ENCODE measurements around the gene SLC13A5.
"Not testable (repeated sequence)": the region's sequence is repeated elsewhere in the genome, so short reads cannot be mapped to it uniquely, and the experiment has no call there.

The SLC13A5 gene

DNA sequence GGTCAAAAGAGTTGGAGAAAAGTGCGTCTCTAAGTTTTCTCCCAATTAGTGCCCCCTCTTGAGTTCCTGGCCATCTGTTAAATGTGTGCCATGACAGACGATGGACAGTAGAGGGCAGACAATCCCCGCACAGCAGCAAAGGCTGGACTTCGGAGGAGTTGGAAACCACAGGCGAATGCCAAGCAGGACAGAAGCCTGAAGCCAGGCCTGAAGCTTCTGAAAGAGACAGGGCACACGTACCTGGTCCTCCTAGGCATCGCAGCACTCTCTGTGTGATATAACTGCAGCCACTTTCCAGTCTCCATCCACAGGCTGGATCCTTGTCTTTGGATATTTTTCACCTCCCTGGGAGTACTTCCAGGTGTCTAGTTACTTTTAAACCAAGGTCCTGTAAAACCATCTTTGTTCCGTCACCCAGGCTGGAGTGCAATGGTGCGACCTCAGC lies 47.1 kb downstream of the SLC13A5 start:
- TF ChIP-seq, protein P1, sequence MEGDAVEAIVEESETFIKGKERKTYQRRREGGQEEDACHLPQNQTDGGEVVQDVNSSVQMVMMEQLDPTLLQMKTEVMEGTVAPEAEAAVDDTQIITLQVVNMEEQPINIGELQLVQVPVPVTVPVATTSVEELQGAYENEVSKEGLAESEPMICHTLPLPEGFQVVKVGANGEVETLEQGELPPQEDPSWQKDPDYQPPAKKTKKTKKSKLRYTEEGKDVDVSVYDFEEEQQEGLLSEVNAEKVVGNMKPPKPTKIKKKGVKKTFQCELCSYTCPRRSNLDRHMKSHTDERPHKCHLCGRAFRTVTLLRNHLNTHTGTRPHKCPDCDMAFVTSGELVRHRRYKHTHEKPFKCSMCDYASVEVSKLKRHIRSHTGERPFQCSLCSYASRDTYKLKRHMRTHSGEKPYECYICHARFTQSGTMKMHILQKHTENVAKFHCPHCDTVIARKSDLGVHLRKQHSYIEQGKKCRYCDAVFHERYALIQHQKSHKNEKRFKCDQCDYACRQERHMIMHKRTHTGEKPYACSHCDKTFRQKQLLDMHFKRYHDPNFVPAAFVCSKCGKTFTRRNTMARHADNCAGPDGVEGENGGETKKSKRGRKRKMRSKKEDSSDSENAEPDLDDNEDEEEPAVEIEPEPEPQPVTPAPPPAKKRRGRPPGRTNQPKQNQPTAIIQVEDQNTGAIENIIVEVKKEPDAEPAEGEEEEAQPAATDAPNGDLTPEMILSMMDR (IDR thresholded peaks at IDR 0.05; ENCODE audit: low read depth, low read length), result peak; percentile 72
- TF ChIP-seq, protein P2, sequence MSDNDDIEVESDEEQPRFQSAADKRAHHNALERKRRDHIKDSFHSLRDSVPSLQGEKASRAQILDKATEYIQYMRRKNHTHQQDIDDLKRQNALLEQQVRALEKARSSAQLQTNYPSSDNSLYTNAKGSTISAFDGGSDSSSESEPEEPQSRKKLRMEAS (IDR thresholded peaks at IDR 0.05; ENCODE audit: low read depth, low read length), result no peak
- TF ChIP-seq POLR2A (IDR thresholded peaks at IDR 0.05; ENCODE audit: extremely low read depth, insufficient read length) (no peak), MYC (IDR thresholded peaks at IDR 0.05; ENCODE audit: low read depth, low read length) (no peak)
- H3K4me3 ChIP-seq (ENCODE audit: low read depth, low read length), result no peak overlapping the region
- peak; percentile 82 for DNase-seq (ENCODE audit: low read depth)

DNA sequence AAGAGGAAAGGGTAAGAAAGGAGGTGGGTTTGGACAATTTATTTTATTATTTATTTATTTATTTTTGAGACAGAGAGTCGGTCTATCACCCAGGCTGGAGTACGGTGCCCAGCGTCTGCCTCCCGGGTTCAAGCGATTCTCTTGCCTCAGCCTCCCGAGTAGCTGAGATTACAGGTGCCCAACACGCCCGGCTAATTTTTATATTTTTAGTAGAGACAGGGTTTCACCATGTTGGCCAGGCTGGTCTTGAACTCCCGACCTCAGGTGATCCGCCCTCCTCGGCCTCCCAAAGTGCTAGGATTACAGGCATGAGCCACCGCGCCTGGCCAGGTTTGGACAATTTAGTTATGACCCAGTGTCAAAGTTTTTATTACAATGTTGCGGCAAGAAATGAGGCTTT lies 50.0 kb downstream of the SLC13A5 start:
- DNase-seq (ENCODE audit: low read depth); H3K4me3 ChIP-seq (ENCODE audit: low read depth, low read length): not testable (repeated sequence)

DNA sequence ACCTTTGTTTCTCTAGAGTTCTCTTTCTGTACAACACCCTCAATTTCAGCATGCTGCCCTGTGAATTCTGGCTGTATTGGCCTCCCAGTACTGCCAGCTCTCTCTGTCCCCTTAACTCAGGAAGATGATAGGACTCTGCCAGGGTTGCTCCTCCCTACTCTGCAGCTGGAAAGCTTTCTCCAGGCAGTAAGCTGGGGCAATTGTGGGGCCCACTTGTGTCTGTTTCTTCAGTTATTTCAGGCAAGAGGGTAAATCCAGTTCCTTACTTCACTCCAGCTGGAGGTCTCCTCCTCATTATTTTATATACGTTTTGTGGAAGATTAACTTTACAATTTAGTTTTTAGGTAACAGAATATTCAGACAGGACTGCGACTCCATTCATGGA lies 51.7 kb downstream of the SLC13A5 start:
- H3K4me3 ChIP-seq (ENCODE audit: low read depth, low read length), result peak overlapping the region; percentile 32
- DNase-seq (ENCODE audit: low read depth), result peak; percentile 64
- TF ChIP-seq MYC (IDR thresholded peaks at IDR 0.05; ENCODE audit: low read depth, low read length) (no peak), POLR2A (IDR thresholded peaks at IDR 0.05; ENCODE audit: extremely low read depth, insufficient read length) (no peak)
- TF ChIP-seq, protein P1 (IDR thresholded peaks at IDR 0.05; ENCODE audit: low read depth, low read length), result no peak
- TF ChIP-seq, protein P2 (IDR thresholded peaks at IDR 0.05; ENCODE audit: low read depth, low read length), result no peak

DNA sequence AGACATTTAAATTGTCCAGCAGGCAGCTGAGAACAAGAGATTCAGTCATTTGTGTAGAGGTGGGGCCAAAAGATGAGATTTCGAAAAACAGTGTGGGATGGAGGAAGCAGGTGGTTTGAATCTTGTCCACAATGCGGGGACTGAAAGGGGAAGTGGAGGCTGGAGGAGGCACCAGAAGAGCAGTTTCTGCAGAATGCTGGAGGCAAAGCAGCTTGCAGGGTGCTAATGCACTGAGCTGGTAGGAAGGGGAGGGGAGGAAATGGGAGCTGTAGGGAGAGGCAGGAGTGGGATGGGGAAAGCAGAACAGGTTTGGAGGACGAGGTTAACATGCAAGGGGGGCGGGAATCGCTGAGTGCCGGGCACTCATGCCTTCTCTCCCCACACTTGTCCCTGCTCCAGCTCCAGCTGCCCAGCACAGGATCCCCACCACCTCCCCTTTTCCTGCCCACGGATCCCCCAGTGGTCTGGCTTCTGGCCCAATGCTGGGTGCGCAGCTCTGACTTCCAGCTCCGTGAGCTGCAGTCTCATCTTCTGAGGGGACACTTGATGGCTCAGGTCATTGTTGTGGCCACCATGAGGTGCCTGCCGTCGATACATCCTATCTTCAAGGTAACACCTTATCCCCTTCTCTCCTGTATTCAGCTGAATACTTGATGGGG lies 52.2 kb downstream of the SLC13A5 start:
- no peak for TF ChIP-seq POLR2A (IDR thresholded peaks at IDR 0.05; ENCODE audit: extremely low read depth, insufficient read length)
- TF ChIP-seq, protein P2 (IDR thresholded peaks at IDR 0.05; ENCODE audit: low read depth, low read length), result no peak
- TF ChIP-seq, protein P1 (IDR thresholded peaks at IDR 0.05; ENCODE audit: low read depth, low read length), result no peak
- no peak for TF ChIP-seq MYC (IDR thresholded peaks at IDR 0.05; ENCODE audit: low read depth, low read length)
- H3K4me3 ChIP-seq (ENCODE audit: low read depth, low read length), result peak overlapping the region; percentile 32
- peak; percentile 85 for DNase-seq (ENCODE audit: low read depth)

DNA sequence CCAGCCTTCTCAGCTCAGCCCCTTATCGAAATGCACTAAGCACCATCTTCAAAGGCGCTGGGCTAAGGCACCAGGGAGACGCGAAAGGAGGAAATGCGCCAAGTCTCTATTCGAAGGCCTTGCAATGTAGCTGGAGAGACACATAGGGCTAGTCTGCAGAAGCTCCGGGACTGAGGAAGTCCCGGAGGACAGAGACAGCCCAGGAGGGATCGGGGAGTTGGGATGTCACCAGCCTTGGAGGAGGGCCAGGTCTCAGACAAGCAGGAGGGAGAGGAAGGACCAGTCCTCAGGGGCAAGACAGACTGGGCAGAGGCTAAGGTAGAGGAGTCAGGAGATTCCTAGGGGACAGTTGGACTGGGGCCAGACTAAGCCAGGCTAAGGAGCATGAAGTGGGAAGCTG lies 53.1 kb downstream of the SLC13A5 start:
- H3K4me3 ChIP-seq (ENCODE audit: low read depth, low read length), result no peak overlapping the region
- TF ChIP-seq MYC (IDR thresholded peaks at IDR 0.05; ENCODE audit: low read depth, low read length) (no peak), POLR2A (IDR thresholded peaks at IDR 0.05; ENCODE audit: extremely low read depth, insufficient read length) (no peak)
- TF ChIP-seq, protein P1 (IDR thresholded peaks at IDR 0.05; ENCODE audit: low read depth, low read length), result no peak
- TF ChIP-seq, protein P2 (IDR thresholded peaks at IDR 0.05; ENCODE audit: low read depth, low read length), result no peak
- peak; percentile 67 for DNase-seq (ENCODE audit: low read depth)

DNA sequence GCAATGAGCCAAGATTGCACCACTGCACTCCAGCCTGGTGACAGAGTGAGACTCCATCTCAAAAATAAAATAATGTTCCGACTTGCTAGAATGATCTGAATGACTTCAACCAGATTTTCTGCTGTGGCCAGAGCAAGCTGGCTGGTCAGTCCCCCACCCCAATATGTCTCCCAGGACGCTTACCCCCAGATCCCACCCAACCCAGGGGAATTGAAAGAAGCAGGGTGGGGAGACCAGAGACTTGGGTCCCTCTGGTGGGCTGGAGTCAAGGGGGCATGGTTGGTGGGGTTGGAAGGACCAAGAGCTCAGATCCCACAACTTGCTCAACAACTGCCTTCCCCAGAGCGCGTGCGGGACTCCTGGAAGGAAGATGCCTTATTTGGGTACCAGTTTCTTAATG lies 54.8 kb downstream of the SLC13A5 start:
- H3K4me3 ChIP-seq (ENCODE audit: low read depth, low read length); DNase-seq (ENCODE audit: low read depth): not testable (repeated sequence)

DNA sequence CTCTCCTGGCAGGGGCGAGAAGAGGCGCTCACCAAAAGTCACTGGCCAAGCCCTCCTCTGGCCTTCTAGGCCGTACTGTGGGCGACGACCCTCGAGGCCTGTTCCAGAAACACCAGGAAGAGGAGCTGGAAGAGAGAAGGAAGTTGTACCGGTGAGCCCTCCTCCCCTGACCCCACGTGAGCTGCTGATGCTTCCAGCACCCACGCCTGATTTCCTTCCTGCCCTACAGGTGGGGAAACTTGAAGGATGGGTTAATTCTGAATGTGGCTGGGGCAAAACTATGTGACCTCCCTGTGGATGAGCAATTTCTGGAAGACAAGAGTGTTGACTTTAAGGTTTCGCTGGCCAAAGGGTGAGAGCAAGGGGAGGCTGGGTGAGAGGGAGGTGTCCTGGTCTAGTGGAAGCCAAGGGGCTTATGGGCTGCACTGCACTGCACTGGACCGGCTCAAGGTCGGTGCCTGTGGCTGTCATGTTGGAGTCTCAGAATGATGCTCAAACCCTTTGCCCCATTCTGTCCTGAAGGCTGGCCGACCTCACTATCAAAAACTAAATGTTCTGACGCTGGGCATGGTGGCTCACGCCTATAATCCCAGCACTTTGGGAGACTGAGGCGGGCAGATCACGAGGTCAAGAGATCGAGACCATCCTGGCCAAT lies 55.4 kb downstream of the SLC13A5 start:
- no peak for DNase-seq (ENCODE audit: low read depth)
- no peak overlapping the region for H3K4me3 ChIP-seq (ENCODE audit: low read depth, low read length)
- TF ChIP-seq MYC (IDR thresholded peaks at IDR 0.05; ENCODE audit: low read depth, low read length) (no peak), POLR2A (IDR thresholded peaks at IDR 0.05; ENCODE audit: extremely low read depth, insufficient read length) (no peak)
- TF ChIP-seq, protein P1 (IDR thresholded peaks at IDR 0.05; ENCODE audit: low read depth, low read length), result no peak
- TF ChIP-seq, protein P2 (IDR thresholded peaks at IDR 0.05; ENCODE audit: low read depth, low read length), result no peak

DNA sequence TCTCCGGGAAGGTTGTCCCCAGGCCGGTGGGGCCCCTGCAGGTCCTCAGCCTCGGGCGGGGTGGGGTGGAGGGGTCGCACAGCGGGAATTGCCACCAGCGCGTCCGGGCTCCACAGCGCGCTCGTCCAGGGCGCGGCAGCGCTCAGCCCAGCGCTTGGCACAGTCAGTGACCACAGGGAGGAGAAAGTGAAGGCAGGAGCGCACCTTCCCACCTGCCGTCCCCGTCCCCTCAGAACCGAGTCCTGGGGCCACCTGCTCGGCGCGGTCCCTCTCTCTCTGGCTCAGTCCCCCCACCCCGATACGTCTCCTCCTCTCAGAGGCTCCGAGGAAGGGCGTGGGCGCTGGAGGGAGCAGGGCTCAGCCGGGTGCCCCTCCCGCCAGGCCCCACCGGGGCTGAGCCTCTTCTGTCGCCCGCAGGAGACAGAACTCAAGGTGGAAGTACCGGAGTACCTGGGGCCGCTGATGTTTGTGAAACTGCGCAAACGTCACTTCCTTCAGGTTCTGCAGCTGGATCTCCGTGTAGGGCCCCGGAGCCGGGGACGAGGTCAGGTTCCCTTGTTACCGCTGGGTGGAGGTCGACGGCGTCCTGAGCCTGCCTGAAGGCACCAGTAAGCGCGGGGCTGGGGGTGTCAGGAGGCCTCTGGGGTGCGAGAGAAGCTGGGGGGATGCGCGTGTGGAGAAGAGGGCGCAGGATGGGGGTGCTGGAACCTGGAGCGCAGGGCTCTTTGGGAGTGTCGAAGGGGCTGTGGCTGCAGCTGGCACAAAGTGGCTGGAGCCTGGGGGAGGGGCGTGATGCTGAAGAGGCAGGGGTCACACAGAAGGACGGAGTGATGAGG lies 56.2 kb downstream of the SLC13A5 start:
- H3K4me3 ChIP-seq (ENCODE audit: low read depth, low read length); DNase-seq (ENCODE audit: low read depth): not testable (repeated sequence)

Measured in NB4 (cell line).